ENCODE measurements around the gene ARHGAP35.

Gene ARHGAP35

GRCh38 chr19:46859637-46860124 is 1.1 kb upstream of the ARHGAP35 start:
- no peaks in the 10 kb centered on the region for H3K27me3 ChIP-seq (replicated peaks)
- peak; percentile 71 for DNase-seq
- no peaks in the 10 kb centered on the region for H3K36me3 ChIP-seq (replicated peaks)
- H3K27ac ChIP-seq, result peak overlapping the region; percentile 23
- no peak for TF ChIP-seq CTCF (IDR thresholded peaks at IDR 0.05; ENCODE audit: low read depth, low read length, missing control alignments)
- in situ Hi-C loops (cut with HindIII; ENCODE audit: low pct_ligation_motif_present, low sequenced_read_pairs), result loop anchor here (25.0 kb wide), 1 partner anchor 103 kb away; no protein-coding TSS in a partner anchor
- peak overlapping the region; percentile 44 for H3K4me3 ChIP-seq (ENCODE audit: low read depth, low read length)

DNA sequence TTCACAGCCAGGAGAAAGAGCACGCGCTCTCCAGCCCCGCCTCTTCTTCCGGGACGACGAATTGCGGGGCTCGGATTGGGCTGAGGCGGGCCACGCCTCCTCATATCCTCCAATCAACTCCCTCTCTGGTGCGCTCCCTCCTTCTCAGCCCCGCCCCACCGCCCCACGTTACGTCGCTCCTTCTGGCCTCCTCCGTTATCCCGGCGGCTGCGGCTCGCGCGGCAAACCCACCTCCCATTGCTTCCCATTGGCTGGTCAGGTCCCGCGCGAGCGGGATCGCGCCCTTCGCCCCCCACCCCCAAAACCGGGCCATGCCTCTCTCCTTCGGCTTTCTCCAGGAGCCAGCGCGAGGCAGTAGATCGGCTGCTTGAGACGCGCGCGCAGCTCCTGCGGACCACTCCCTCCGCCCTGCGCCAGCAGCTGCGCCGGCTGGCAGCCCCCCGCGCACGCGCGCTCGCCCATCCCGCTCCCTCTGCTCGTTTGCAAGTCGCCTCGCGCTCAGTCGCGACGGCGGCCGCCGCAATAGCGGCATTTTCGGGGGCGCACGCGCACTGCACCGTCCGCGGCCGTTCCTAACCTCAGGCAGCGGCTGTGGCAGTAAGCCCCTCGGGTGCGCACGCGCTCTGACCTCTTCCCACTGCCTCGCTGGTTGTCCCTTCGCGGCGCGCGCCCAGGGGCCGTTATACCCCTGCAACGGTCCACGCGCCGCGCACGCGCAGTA is 512 bp upstream of the ARHGAP35 start:
- H3K36me3 ChIP-seq (replicated peaks), result no peaks in the 10 kb centered on the region
- peak overlapping the region; percentile 89 for H3K27ac ChIP-seq
- no peaks in the 10 kb centered on the region for H3K27me3 ChIP-seq (replicated peaks)
- TF ChIP-seq CTCF (IDR thresholded peaks at IDR 0.05; ENCODE audit: low read depth, low read length, missing control alignments), result no peak
- in situ Hi-C loops (cut with HindIII; ENCODE audit: low pct_ligation_motif_present, low sequenced_read_pairs), result loop anchor here (25.0 kb wide), 1 partner anchor 102 kb away; no protein-coding TSS in a partner anchor
- peak overlapping the region; percentile 74 for H3K4me3 ChIP-seq (ENCODE audit: low read depth, low read length)
- peak; percentile 99 for DNase-seq

DNA sequence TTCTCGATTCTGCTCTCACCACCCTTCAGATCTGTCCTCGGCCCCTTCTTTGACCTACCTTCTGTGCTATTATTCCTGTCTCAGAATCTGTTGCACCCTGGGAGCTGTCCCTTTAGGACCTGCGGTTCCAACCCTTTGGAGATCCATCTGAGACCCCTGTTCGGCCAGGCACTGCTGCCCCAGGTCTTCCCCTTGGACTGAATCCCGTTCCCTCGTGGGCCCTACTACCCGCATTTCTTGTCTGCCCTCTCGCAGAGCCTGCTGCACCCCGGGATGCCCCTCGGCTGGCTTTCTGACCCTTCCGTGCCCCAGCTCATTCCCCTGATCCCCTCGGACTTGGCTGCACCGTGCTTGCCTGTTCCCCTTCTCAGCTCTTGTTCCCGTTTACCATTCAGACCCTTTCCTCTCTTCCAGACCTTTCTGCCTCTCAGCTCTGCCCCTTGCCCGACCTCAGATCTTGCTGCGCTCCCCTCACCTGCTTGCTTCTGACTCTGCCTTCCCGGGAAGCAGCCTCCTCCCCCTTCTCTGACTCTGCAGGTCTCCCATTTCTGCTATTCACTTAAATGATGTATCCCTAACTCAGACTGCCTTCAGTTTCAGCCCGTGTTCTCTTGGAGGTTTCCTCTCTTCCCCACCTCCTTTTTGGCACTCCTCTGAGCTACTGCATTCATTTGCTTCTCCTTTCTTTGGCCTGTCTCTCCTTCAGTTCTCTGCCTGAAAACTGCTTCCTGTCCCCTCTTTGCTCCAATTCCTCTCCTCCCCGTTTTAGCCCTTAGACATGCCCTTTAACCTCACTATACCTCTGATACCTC is 1.1 kb downstream of the ARHGAP35 start:
- Histone ChIP-seq H3K27me3 (replicated peaks) (no peaks in the 10 kb centered on the region), H3K4me3 (ENCODE audit: low read depth, low read length) (peak overlapping the region; percentile 74), H3K36me3 (replicated peaks) (no peaks in the 10 kb centered on the region), H3K27ac (peak overlapping the region; percentile 34)
- in situ Hi-C loops (cut with HindIII; ENCODE audit: low pct_ligation_motif_present, low sequenced_read_pairs), result loop anchor here (25.0 kb wide), 1 partner anchor 100 kb away; no protein-coding TSS in a partner anchor
- DNase-seq, result no peak
- no peak for TF ChIP-seq CTCF (IDR thresholded peaks at IDR 0.05; ENCODE audit: low read depth, low read length, missing control alignments)

- Histone ChIP-seq H3K4me3 (ENCODE audit: low read depth, low read length) (peak overlapping the region; percentile 74), H3K36me3 (replicated peaks) (no peaks in the 10 kb centered on the region), H3K27me3 (replicated peaks) (no peaks in the 10 kb centered on the region), H3K27ac (peak overlapping the region; percentile 34)
- in situ Hi-C loops (cut with HindIII; ENCODE audit: low pct_ligation_motif_present, low sequenced_read_pairs), result loop anchor here (25.0 kb wide), 1 partner anchor 100 kb away; no protein-coding TSS in a partner anchor
- DNase-seq, result no peak
- no peak for TF ChIP-seq CTCF (IDR thresholded peaks at IDR 0.05; ENCODE audit: low read depth, low read length, missing control alignments)
Observed at GRCh38 chr19:46862503-46862834, 1.7 kb downstream of the ARHGAP35 start.

- Histone ChIP-seq H3K36me3 (replicated peaks) (no peaks in the 10 kb centered on the region), H3K27me3 (replicated peaks) (no peaks in the 10 kb centered on the region), H3K27ac (peak overlapping the region; percentile 34), H3K4me3 (ENCODE audit: low read depth, low read length) (peak overlapping the region; percentile 74)
- no peak for TF ChIP-seq CTCF (IDR thresholded peaks at IDR 0.05; ENCODE audit: low read depth, low read length, missing control alignments)
- no peak for DNase-seq
- in situ Hi-C loops (cut with HindIII; ENCODE audit: low pct_ligation_motif_present, low sequenced_read_pairs), result loop anchor here (25.0 kb wide), 1 partner anchor 99 kb away; no protein-coding TSS in a partner anchor
Observed at GRCh38 chr19:46862974-46863632, 2.3 kb downstream of the ARHGAP35 start.

Data from brain microvascular endothelial cell (primary cell).